Mammary epithelial cell (primary cell): ENCODE data around the gene ABCB4.

ENCODE experiments used
- CTCF ChIP-seq, 2 donors: IDR thresholded peaks in 1 of 2; conservative IDR thresholded peaks in 1 of 2; 2 replicates each; pipeline ENCODE4 v1.5.1; 2011 to 2012; ENCODE audit warnings: inconsistent platforms in 2 of 2, low read length in 2 of 2, mild to moderate bottlenecking in 2 of 2, control low read depth in 1 of 2, low read depth in 1 of 2; ENCODE audit not compliant: insufficient read depth in 1 of 2; ENCODE audit errors: extremely low read depth in 1 of 2
- EZH2 ChIP-seq: IDR thresholded peaks from 2 replicates; pipeline ENCODE4 v1.6.1; 2012; ENCODE audit warnings: low read length, inconsistent platforms, borderline replicate concordance

- TF ChIP-seq CTCF (conservative IDR thresholded peaks at IDR 0.05 in 1 of 2, IDR thresholded peaks at IDR 0.05 in 1 of 2; ENCODE audit: extremely low read depth in 1 of 2, insufficient read depth in 1 of 2, low read depth in 1 of 2, low read length in 2 of 2), result no peak
- TF ChIP-seq EZH2, result no peak
Observed at GRCh38 chr7:87370660-87371180, 104.8 kb downstream of the ABCB4 start.
